ENCODE data around the gene PRR15L. TPM values are rescaled to one million over a fixed set of nuclear protein-coding genes. Genes with fewer than 3 reads are reported as not detected.
A peak's percentile ranks its signal among the peaks of the same experiment; 100 is the strongest.

PRR15L gene
- total RNA-seq, 2 experiments from 2014 or later: not detected

- no peak for DNase-seq
- Mint-ChIP-seq H3K27me3 (ENCODE audit: low read depth) (no peaks in the 10 kb centered on the region), H3K27ac (no peak overlapping the region), H3K4me3 (no peak overlapping the region), H3K36me3 (ENCODE audit: low read depth) (peaks cover 19% of the 10 kb centered on the region), H3K9me3 (no peaks in the 10 kb centered on the region), H3K4me1 (ENCODE audit: low read depth) (no peaks in the 10 kb centered on the region)
- intact Hi-C loops (cut with micrococcal nuclease): no loop called here
- CTCF ChIA-PET: interaction anchor here (1.5 kb wide), 1 partner anchor 12 kb away, joined by 4 read pairs; no protein-coding TSS in a partner anchor
Observed at GRCh38 chr17:47983492-47984223, 26.0 kb upstream of the PRR15L start.

DNA sequence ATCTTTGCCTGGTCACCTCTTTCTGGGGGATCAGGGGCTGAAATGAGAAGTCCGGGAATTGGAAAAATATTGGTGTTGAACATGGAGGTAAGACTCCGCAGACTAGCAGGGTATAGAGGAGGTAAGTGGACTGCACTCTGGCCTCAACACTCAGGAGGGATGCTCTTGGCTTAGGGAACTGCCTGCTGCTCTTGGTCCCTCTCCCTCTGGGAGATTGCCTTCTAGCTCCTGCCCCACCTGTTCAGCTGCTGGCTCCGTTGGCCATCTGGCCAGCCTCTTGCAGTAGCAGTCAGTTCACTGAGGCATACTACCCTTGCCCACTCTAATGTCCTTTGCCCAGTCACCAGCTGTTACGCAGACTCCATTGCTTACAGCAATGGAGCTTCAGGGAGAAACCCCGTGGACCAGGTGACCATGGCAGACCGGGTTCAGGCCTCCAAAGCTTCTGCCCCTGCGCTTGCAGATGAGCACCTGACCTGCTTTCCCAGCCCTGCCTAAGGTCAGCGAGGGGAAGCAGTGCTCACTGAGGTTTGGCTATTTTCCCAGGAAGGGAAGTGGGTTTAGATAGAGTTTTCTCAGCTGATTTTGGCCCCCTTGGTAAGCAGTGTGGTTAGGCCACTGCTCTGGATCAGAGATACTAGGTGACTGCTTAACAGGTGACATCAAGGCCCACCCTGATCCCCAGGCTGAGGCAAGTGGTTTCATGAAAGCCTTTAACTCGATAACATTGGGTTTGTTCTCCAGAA is 25.1 kb upstream of the PRR15L start:
- Mint-ChIP-seq H3K4me3 (no peak overlapping the region), H3K9me3 (no peaks in the 10 kb centered on the region), H3K4me1 (ENCODE audit: low read depth) (no peaks in the 10 kb centered on the region), H3K36me3 (ENCODE audit: low read depth) (peaks cover 19% of the 10 kb centered on the region), H3K27me3 (ENCODE audit: low read depth) (no peaks in the 10 kb centered on the region), H3K27ac (no peak overlapping the region)
- intact Hi-C loops (cut with micrococcal nuclease): no loop called here
- DNase-seq: no peak
- CTCF ChIA-PET: interaction anchor here (1.5 kb wide), 1 partner anchor 11 kb away, joined by 4 read pairs; no protein-coding TSS in a partner anchor

- H3K36me3 Mint-ChIP-seq (ENCODE audit: low read depth): peaks cover 21% of the 10 kb centered on the region
- CTCF ChIA-PET: interaction anchor here (1.5 kb wide), 1 partner anchor 10 kb away, joined by 4 read pairs; no protein-coding TSS in a partner anchor
- H3K4me1 Mint-ChIP-seq (ENCODE audit: low read depth): no peaks in the 10 kb centered on the region
- DNase-seq: no peak
- H3K27me3 Mint-ChIP-seq (ENCODE audit: low read depth): no peaks in the 10 kb centered on the region
- H3K27ac Mint-ChIP-seq: no peak overlapping the region
- no peaks in the 10 kb centered on the region for H3K9me3 Mint-ChIP-seq
- intact Hi-C loops (cut with micrococcal nuclease): no loop called here
- H3K4me3 Mint-ChIP-seq: no peak overlapping the region
Observed at GRCh38 chr17:47982091-47982617, 24.5 kb upstream of the PRR15L start.

DNA sequence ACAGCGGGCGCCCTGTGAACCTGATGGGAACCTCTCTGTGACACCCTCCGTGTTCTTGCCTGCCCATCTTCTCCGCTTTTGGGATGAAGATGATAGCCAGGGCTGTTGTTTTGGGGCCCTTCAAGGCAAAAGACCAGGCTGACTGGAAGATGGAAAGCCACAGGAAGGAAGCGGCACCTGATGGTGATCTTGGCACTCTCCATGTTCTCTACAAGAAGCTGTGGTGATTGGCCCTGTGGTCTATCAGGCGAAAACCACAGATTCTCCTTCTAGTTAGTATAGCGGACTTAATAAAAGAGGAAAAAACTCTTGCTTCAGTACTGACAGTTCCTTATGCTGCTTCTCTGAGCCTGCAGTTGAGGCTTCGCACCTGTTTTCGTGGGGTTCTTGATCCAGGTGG is 23.8 kb upstream of the PRR15L start:
- H3K4me3 Mint-ChIP-seq: no peak overlapping the region
- H3K4me1 Mint-ChIP-seq (ENCODE audit: low read depth): no peaks in the 10 kb centered on the region
- CTCF ChIA-PET: interaction anchor here (1.1 to 3.5 kb wide), 2 partner anchors 11 to 35 kb away, joined by 4 to 17 read pairs; partner anchors contain the start of gene CDK5RAP3
- intact Hi-C loops (cut with micrococcal nuclease): no loop called here
- no peak for DNase-seq
- H3K9me3 Mint-ChIP-seq: no peaks in the 10 kb centered on the region
- H3K27me3 Mint-ChIP-seq (ENCODE audit: low read depth): no peaks in the 10 kb centered on the region
- H3K36me3 Mint-ChIP-seq (ENCODE audit: low read depth): peaks cover 25% of the 10 kb centered on the region
- H3K27ac Mint-ChIP-seq: no peak overlapping the region

GRCh38 chr17:47980541-47980940 is 22.9 kb upstream of the PRR15L start:
- H3K27ac Mint-ChIP-seq: no peak overlapping the region
- H3K4me3 Mint-ChIP-seq: no peak overlapping the region
- peaks cover 27% of the 10 kb centered on the region for H3K36me3 Mint-ChIP-seq (ENCODE audit: low read depth)
- CTCF ChIA-PET: interaction anchor here (1.1 to 3.5 kb wide), 3 partner anchors 10 to 34 kb away, joined by 3 to 17 read pairs (median 4); partner anchors contain the start of gene CDK5RAP3
- no peaks in the 10 kb centered on the region for H3K27me3 Mint-ChIP-seq (ENCODE audit: low read depth)
- no peaks in the 10 kb centered on the region for H3K9me3 Mint-ChIP-seq
- intact Hi-C loops (cut with micrococcal nuclease): no loop called here
- DNase-seq: no peak
- no peaks in the 10 kb centered on the region for H3K4me1 Mint-ChIP-seq (ENCODE audit: low read depth)

DNA sequence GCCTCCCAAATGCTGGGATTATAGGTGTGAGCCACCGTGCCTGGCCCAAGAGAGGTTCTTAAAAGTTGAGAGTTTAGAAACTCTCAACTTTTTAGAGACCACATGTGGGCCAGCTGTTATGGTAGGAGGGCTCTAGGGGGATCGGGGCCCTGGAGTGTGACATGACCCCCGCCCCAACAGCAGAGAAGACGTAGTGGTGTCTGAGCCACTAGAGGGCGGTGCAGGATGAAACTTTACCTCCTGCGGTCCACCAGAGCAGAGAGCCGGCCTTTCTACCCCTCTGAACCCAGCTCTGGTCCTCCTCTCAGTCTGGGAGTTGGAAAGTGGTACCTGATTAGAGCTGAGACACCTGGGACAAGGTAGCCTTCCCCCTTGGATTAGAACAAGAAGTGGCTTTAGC is 20.6 kb upstream of the PRR15L start:
- no peak overlapping the region for H3K4me3 Mint-ChIP-seq
- no peak overlapping the region for H3K27ac Mint-ChIP-seq
- CTCF ChIA-PET: interaction anchor here (0.8 to 3.5 kb wide), 14 partner anchors 8 to 47 kb away, joined by 3 to 19 read pairs (median 4); partner anchors contain the start of genes CDK5RAP3 and PRR15L
- peaks cover 1% of the 10 kb centered on the region for H3K4me1 Mint-ChIP-seq (ENCODE audit: low read depth)
- H3K27me3 Mint-ChIP-seq (ENCODE audit: low read depth): no peaks in the 10 kb centered on the region
- peak; percentile 60 for DNase-seq
- intact Hi-C loops (cut with micrococcal nuclease): loop anchor here (1.0 kb wide), 1 partner anchor 45 kb away; no protein-coding TSS in a partner anchor
- H3K9me3 Mint-ChIP-seq: no peaks in the 10 kb centered on the region
- peaks cover 33% of the 10 kb centered on the region for H3K36me3 Mint-ChIP-seq (ENCODE audit: low read depth)

GRCh38 chr17:47975823-47976205 is 18.1 kb upstream of the PRR15L start:
- CTCF ChIA-PET: interaction anchor here (0.9 to 1.4 kb wide), 3 partner anchors 25 to 43 kb away, joined by 3 to 5 read pairs (median 3); no protein-coding TSS in a partner anchor
- H3K9me3 Mint-ChIP-seq: no peaks in the 10 kb centered on the region
- no peaks in the 10 kb centered on the region for H3K27me3 Mint-ChIP-seq (ENCODE audit: low read depth)
- intact Hi-C loops (cut with micrococcal nuclease): no loop called here
- no peak overlapping the region for H3K4me3 Mint-ChIP-seq
- peaks cover 36% of the 10 kb centered on the region for H3K36me3 Mint-ChIP-seq (ENCODE audit: low read depth)
- H3K4me1 Mint-ChIP-seq (ENCODE audit: low read depth): peaks cover 15% of the 10 kb centered on the region
- no peak for DNase-seq
- H3K27ac Mint-ChIP-seq: no peak overlapping the region

GRCh38 chr17:47975189-47975822 is 17.6 kb upstream of the PRR15L start:
- H3K27ac Mint-ChIP-seq: no peak overlapping the region
- H3K4me1 Mint-ChIP-seq (ENCODE audit: low read depth): peaks cover 17% of the 10 kb centered on the region
- DNase-seq: no peak
- CTCF ChIA-PET: interaction anchor here (1.0 kb wide), 1 partner anchor 25 kb away, joined by 3 read pairs; no protein-coding TSS in a partner anchor
- no peak overlapping the region for H3K4me3 Mint-ChIP-seq
- intact Hi-C loops (cut with micrococcal nuclease): no loop called here
- H3K27me3 Mint-ChIP-seq (ENCODE audit: low read depth): no peaks in the 10 kb centered on the region
- peaks cover 32% of the 10 kb centered on the region for H3K36me3 Mint-ChIP-seq (ENCODE audit: low read depth)
- H3K9me3 Mint-ChIP-seq: no peaks in the 10 kb centered on the region

- intact Hi-C loops (cut with micrococcal nuclease): no loop called here
- Mint-ChIP-seq H3K4me1 (ENCODE audit: low read depth) (peaks cover 24% of the 10 kb centered on the region), H3K36me3 (ENCODE audit: low read depth) (peaks cover 24% of the 10 kb centered on the region), H3K4me3 (no peak overlapping the region), H3K27me3 (ENCODE audit: low read depth) (no peaks in the 10 kb centered on the region), H3K27ac (no peak overlapping the region), H3K9me3 (no peaks in the 10 kb centered on the region)
- CTCF ChIA-PET: interaction anchor here (0.6 to 1.1 kb wide), 2 partner anchors 24 to 164 kb away, joined by 3 read pairs; no protein-coding TSS in a partner anchor
- no peak for DNase-seq
Observed at GRCh38 chr17:47973541-47973940, 15.9 kb upstream of the PRR15L start.

DNA sequence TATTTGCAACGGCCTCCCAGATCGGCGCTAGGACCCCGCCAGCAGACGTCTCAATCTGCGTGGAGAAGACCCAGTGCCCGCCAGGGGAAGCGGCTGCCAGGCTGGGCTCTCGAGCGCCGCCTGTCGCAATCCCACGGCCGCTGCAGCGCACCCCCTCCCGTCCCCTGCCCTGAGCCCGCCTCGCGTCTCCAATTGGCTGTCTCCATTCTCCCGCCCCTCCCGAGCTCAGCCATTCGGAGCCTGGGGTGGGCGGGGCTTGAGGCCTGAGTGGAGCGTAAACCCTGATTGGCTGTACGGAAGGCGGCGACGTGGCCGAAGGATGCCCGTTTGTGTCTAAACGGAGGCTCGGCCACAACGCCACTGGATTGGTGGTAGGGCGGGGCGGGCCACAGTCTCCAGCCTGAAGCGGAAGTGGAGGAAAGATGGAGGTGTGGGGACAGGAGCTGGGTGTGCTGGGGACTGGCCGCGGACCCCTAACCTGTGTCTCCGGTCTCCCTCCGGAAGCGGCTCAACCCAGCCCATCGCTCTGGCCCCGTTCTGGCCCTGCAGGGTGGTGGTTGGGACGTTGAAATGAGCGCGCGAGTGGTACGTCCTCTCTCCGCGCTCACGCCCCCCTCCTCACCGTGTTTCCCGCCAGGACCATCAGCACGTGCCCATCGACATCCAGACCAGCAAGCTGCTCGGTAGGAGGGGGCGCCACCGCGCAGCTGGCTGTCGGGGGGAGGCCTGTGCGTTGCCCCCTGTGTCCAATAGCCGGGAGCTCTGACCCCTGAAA is 13.2 kb upstream of the PRR15L start, which contains the start of gene CDK5RAP3:
Gene CDK5RAP3 (plus strand): TSS at position 389 of the 775 bp plus-strand sequence. CDS start 34 bp downstream, at position 423.
- H3K27ac Mint-ChIP-seq: peak within 1 kb of the TSS; percentile 80
- peak; percentile 100 for DNase-seq
- intact Hi-C loops (cut with micrococcal nuclease): loop anchor here (1.0 to 2.0 kb wide), 8 partner anchors 22 to 322 kb away; partner anchors contain the start of genes KPNB1, LRRC46, MRPL10 and NFE2L1
- peaks cover 24% of the 10 kb centered on the region for H3K4me1 Mint-ChIP-seq (ENCODE audit: low read depth)
- H3K36me3 Mint-ChIP-seq (ENCODE audit: low read depth): peaks cover 17% of the 10 kb centered on the region
- H3K9me3 Mint-ChIP-seq: no peaks in the 10 kb centered on the region
- no peaks in the 10 kb centered on the region for H3K27me3 Mint-ChIP-seq (ENCODE audit: low read depth)
- CTCF ChIA-PET: interaction anchor here (0.8 to 4.4 kb wide), 26 partner anchors 9 to 142 kb away, joined by 3 to 69 read pairs (median 4); partner anchors contain the start of genes NFE2L1, PNPO, SCRN2 and SP2
- H3K4me3 Mint-ChIP-seq: peak within 1 kb of the TSS; percentile 95

All from activated naive CD4-positive, alpha-beta T cell treated with anti-CD3 and anti-CD28 coated beads for 36 hours (primary cell).